BLaER1 treated with 17β-estradiol and CSF1 and Interleukin-3, amounts not matched to agents 10 nM and 100 nM (cell line): ENCODE results near the gene SRRM3.

Experiments used
- H3K27ac ChIP-seq, 11 experiments: shearing (Covaris generic); formaldehyde crosslinking; 2 replicates each; pipeline ENCODE4 v1.8.1; 2022
- H3K27me3 ChIP-seq, 11 experiments: shearing (Covaris generic); formaldehyde crosslinking; 2 replicates each; pipeline ENCODE4 v1.8.1; 2022
- H3K36me3 ChIP-seq, 11 experiments: shearing (Covaris generic); formaldehyde crosslinking; 2 replicates each; pipeline ENCODE4 v1.8.1; 2022
- H3K4me1 ChIP-seq, 10 experiments: shearing (Covaris generic); formaldehyde crosslinking; 2 replicates each; pipeline ENCODE4 v1.8.1; 2022
- H3K4me2 ChIP-seq, 11 experiments: shearing (Covaris generic); formaldehyde crosslinking; 2 replicates each; pipeline ENCODE4 v1.8.1; 2022
- H3K4me3 ChIP-seq, 10 experiments: shearing (Covaris generic); formaldehyde crosslinking; 2 replicates each; pipeline ENCODE4 v1.8.1; 2022
- H3K9ac ChIP-seq, 11 experiments: shearing (Covaris generic); formaldehyde crosslinking; 2 replicates each; pipeline ENCODE4 v1.8.1; 2022
- H3K9me3 ChIP-seq, 11 experiments: shearing (Covaris generic); formaldehyde crosslinking; replicated peaks in 1 of 11; 2 replicates each; pipeline ENCODE4 v1.8.1; 2022
- H4K20me1 ChIP-seq, 11 experiments: shearing (Covaris generic); formaldehyde crosslinking; 2 replicates each; pipeline ENCODE4 v1.8.1; 2022
- Cebpa-rat ChIP-seq, 11 experiments: shearing (Covaris generic); IDR thresholded peaks; 2 replicates each; pipeline ENCODE4 v1.8.1; 2022

The SRRM3 gene

DNA sequence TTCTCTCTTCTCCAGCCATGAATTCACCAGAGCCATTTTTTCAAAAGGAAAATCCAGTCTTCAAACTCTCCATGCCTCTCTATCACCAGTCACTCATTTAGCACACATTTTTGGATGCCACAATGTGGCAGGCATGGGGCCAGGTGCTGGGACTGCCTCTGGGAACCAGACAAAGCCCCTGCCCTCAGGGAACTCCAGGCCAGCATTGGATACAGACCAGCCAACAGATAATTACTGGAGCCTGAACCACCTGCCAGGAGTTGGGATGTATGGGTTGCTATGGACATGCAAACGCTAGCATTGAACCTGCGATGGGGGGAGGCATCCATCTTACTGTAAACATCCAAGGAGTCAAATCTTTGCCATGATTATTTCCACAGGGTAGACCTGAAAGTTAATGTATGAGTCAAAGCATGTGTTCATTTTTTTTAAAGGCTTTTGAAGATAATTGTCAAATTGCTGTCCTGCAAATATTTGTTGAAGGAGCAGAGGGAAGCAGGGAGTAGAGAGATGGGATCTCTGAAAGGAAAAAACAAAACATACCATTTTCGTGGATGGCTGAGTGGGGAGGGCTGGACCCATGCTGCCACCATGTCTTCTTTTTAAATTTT, 43.2 kb downstream of the SRRM3 start:
- Histone ChIP-seq H3K27ac (no peak overlapping the region), H3K4me3 (no peak overlapping the region), H3K4me1 (no peaks in the 10 kb centered on the region), H3K9me3 (no peaks in the 10 kb centered on the region; a peak in 1 of 22 replicates), H3K27me3 (no peaks in the 10 kb centered on the region), H3K9ac (no peak overlapping the region), H3K4me2 (no peak overlapping the region), H3K36me3 (no peaks in the 10 kb centered on the region), H4K20me1 (no peaks in the 10 kb centered on the region)
- TF ChIP-seq Cebpa-rat (IDR thresholded peaks at IDR 0.05): no peak

DNA sequence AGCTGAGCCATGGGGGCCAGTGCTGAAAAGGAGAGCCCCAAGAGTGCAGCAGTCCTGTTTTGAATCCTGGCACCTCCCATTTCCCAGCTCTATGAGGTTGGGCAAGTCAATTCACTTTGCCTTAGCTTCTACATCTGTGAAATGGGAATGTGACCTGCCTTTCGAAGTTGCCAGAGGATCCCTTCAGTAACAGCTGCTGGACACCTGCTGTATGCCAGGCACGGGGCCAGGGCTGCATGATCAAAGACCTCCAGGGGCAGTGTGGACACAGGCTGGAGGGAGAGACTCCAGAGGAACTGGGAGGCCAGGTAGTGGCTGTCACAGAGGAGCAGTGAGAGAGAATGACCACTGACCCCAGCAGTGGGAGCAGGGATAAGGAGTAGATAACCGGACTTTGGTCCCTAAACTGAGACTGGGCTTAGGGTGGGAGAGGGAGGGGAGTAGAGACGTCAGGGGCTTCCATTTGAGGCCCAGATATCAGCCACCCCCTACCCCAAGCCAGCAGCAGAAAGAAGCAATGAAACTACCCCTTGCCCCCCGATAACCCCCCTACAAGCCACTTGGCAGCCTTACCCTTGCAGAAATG, 45.2 kb downstream of the SRRM3 start:
- Histone ChIP-seq H3K27ac (no peak overlapping the region), H3K9ac (no peak overlapping the region), H3K4me3 (no peak overlapping the region), H3K4me1 (no peaks in the 10 kb centered on the region), H3K36me3 (no peaks in the 10 kb centered on the region), H3K9me3 (no peaks in the 10 kb centered on the region; a peak in 1 of 22 replicates), H4K20me1 (no peaks in the 10 kb centered on the region), H3K4me2 (no peak overlapping the region), H3K27me3 (no peaks in the 10 kb centered on the region)
- TF ChIP-seq Cebpa-rat (IDR thresholded peaks at IDR 0.05): no peak

DNA sequence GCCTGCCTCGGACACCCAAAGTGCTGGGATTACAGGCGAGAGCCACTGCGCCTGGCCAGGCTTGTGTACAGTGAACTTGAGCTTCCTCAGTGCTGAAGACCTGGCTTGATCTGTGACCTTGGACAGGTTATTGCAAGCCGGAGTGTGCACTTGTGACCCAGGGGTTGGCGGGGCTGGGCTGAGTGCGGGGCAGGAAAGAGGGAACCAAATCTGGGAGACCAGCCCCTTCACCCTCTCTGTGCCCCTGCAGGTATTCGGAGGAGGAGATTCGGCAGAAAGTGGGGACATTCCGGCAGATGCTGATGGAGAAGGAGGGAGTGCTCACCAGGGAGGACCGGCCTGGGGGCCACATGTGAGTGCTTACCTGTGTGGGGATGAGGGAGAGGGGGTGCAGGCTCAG, 46.2 kb downstream of the SRRM3 start:
- Histone ChIP-seq H3K27ac (no peak overlapping the region), H3K9ac (no peak overlapping the region), H3K4me2 (no peak overlapping the region), H3K9me3 (no peaks in the 10 kb centered on the region), H3K4me1 (no peaks in the 10 kb centered on the region), H4K20me1 (no peaks in the 10 kb centered on the region), H3K27me3 (no peaks in the 10 kb centered on the region), H3K4me3 (no peak overlapping the region), H3K36me3 (no peaks in the 10 kb centered on the region)
- TF ChIP-seq Cebpa-rat (IDR thresholded peaks at IDR 0.05): no peak

DNA sequence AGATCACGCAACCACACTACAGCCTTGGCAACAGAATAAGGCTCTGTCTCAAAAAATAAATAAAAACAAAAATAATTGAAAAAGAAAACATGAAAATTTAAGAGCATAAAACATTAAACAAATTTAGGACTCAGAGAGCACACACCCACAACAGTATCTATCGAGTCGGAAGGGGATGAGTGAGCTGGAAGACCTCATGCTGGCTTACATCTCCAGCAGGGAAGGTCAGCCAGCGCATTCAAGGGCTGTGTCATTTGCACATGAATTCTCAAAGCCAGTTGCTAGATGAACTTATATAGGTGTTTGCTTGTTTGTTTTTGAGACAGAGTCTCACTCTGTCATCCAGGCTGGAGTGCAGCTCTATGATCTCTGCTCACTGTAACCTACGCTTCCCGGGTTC, 50.3 kb downstream of the SRRM3 start:
- H3K9ac ChIP-seq: no peak overlapping the region
- H3K27me3 ChIP-seq: no peaks in the 10 kb centered on the region
- H3K9me3 ChIP-seq: no peaks in the 10 kb centered on the region
- peaks cover 0 to 4% (median 0%) of the 10 kb centered on the region in 11 experiments; a peak in 1 of 22 replicates for H4K20me1 ChIP-seq
- no peaks in the 10 kb centered on the region for H3K36me3 ChIP-seq
- TF ChIP-seq Cebpa-rat (IDR thresholded peaks at IDR 0.05): no peak
- no peak overlapping the region for H3K27ac ChIP-seq
- H3K4me2 ChIP-seq: no peak overlapping the region
- H3K4me1 ChIP-seq: peaks cover 0 to 11% (median 0%) of the 10 kb centered on the region in 10 experiments; a peak in 5 of 20 replicates
- H3K4me3 ChIP-seq: no peak overlapping the region

DNA sequence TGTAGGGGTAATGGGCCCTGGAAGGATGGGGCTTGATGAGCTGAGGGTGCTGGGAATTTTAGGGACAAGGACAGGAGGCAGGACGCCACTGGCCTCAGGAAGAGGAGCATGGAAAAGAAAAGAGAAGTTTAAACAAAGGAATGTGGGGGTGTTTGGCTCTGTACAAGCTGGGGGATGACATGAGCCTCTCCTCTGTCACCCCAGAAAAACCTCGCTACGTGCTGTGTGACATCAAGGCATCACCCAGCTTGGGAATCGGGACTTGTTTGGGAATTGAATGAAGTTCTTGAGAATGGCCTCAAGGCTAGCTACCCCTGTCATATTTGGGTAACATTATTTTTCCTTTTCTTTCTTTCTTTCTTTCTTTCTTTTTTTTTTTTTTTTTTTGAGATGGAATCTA, 53.1 kb downstream of the SRRM3 start:
- Histone ChIP-seq H3K36me3 (no peaks in the 10 kb centered on the region), H3K4me3 (no peak overlapping the region), H3K9ac (no peak overlapping the region), H3K27me3 (peaks cover 9 to 18% (median 12%) of the 10 kb centered on the region in 11 experiments), H3K4me1 (peaks cover 0 to 14% (median 5%) of the 10 kb centered on the region in 10 experiments; a peak in 8 of 20 replicates), H3K9me3 (no peaks in the 10 kb centered on the region), H4K20me1 (peaks cover 0 to 4% (median 0%) of the 10 kb centered on the region in 11 experiments; a peak in 1 of 22 replicates), H3K4me2 (no peak overlapping the region), H3K27ac (no peak overlapping the region)
- no peak for TF ChIP-seq Cebpa-rat (IDR thresholded peaks at IDR 0.05)

DNA sequence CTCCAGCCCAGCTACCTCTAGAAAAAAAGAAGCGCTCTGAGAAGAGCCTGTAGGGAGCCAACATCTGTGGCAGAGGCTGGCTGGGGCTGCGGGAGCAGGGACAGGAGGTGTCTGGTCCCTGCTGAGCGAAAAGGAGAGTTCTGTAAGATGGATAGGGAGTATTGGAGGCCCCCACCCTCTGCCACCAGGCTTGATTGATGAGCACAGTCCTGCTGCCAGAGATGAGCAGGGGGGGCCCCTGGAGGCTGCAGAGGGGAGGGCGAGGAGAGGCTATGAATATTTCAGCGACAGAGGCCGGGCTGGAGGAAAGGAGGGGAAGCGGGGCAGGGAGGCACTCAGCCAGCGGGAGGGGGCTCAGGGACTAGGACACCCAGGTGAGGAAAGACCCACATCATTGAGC, 56.3 kb downstream of the SRRM3 start:
- Histone ChIP-seq H3K27ac (no peak overlapping the region), H3K4me2 (no peak overlapping the region), H3K4me3 (no peak overlapping the region), H3K36me3 (no peaks in the 10 kb centered on the region), H4K20me1 (peaks cover 0 to 4% (median 0%) of the 10 kb centered on the region in 11 experiments; a peak in 1 of 22 replicates), H3K4me1 (peaks cover 0 to 34% (median 14%) of the 10 kb centered on the region in 10 experiments; a peak in 12 of 20 replicates), H3K9ac (no peak overlapping the region), H3K9me3 (no peaks in the 10 kb centered on the region), H3K27me3 (peaks cover 11 to 19% (median 14%) of the 10 kb centered on the region in 11 experiments)
- no peak for TF ChIP-seq Cebpa-rat (IDR thresholded peaks at IDR 0.05)

DNA sequence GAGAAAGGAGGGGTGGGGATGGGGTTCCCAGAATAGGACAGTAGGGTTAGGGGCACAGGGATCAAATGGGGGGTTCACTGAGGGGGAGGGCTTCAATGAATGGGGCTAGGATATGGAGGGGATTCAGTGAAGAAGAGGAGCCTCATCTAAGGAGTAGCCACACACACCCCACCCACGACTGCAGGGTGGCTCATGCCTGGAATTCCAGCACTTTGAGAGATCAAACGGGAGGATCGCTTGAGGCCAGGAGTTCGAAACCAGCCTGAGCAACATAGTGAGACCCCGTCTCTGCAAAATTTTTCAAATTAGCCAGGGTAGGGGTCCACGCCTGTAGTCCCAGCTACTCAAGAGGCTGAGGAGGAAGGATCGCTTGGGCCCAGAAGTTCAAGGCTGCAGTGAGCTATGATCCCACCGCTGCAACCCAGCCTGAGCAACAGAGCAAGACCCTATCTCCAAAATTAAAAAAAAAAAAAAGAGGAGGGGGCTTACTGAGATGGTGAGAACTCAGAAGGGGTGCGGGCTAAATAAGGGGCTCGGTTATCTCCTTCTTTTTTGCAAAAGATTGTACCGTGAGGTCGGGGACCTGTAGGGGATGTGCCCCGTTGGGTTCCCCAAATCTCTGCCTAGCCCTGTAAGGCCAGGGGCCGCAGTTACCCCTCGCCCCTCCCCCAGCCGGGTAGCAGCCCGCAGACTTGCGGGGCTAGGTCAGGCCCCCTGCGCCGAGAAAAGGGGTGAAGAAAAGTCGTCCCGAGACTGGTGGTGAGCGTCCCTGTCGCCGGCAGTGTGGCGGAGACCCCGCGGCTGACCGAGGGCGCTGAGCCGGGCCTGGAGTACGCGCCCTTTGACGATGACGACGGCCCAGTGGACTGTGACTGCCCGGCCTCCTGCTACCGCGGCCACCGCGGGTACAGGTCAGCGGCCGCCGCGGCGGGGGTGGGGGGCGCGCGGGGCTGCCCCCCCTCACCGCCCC, 57.7 kb downstream of the SRRM3 start:
- peaks cover 11 to 19% (median 14%) of the 10 kb centered on the region in 11 experiments for H3K27me3 ChIP-seq
- H4K20me1 ChIP-seq: peaks cover 0 to 4% (median 0%) of the 10 kb centered on the region in 11 experiments; a peak in 1 of 22 replicates
- no peak for TF ChIP-seq Cebpa-rat (IDR thresholded peaks at IDR 0.05)
- peaks cover 0 to 43% (median 23%) of the 10 kb centered on the region in 10 experiments; a peak in 12 of 20 replicates for H3K4me1 ChIP-seq
- H3K9ac ChIP-seq: peak overlapping the region in 7 of 11 experiments; percentile 15 to 67 (median 52); a peak in 10 of 22 replicates
- H3K27ac ChIP-seq: no peak overlapping the region
- H3K9me3 ChIP-seq: no peaks in the 10 kb centered on the region
- H3K4me2 ChIP-seq: peak overlapping the region; percentile 75 to 94 (median 86)
- peak overlapping the region; percentile 24 to 65 (median 54); a peak in 16 of 20 replicates for H3K4me3 ChIP-seq
- H3K36me3 ChIP-seq: no peaks in the 10 kb centered on the region

DNA sequence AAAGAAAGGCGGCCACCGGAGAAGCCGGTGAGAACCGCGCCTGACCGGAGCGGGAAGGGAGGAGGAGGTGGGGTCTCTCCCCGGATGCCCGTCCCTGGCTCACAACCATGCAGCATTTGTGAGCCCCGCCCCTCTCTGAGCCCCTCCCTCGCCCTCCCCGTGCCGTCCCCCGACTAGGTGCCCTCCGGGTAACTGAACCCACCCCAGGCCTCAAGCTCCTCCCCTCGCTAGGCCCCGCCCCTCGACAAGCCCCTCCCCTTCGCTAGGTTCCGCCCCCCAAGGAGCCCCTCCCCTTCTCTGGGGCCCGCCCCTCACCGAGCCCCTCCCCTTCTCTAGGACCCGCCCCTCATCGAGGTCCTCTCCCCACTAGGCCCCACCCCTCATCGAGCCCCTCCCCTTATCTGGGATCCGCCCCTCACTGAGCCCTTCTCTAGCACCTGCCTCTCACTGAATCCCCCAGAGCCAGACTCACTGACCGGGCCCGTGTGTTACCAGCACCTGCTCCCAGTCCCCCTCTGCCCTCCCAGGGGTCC, 58.5 kb downstream of the SRRM3 start:
- peaks cover 0 to 43% (median 24%) of the 10 kb centered on the region in 10 experiments; a peak in 12 of 20 replicates for H3K4me1 ChIP-seq
- no peaks in the 10 kb centered on the region for H3K36me3 ChIP-seq
- peaks cover 11 to 19% (median 14%) of the 10 kb centered on the region in 11 experiments for H3K27me3 ChIP-seq
- peak overlapping the region; percentile 24 to 65 (median 54); a peak in 12 of 20 replicates for H3K4me3 ChIP-seq
- H3K4me2 ChIP-seq: peak overlapping the region; percentile 75 to 94 (median 86); a peak in 16 of 22 replicates
- TF ChIP-seq Cebpa-rat (IDR thresholded peaks at IDR 0.05): no peak
- peaks cover 0 to 4% (median 0%) of the 10 kb centered on the region in 11 experiments; a peak in 1 of 22 replicates for H4K20me1 ChIP-seq
- no peak overlapping the region for H3K27ac ChIP-seq
- H3K9me3 ChIP-seq: no peaks in the 10 kb centered on the region
- H3K9ac ChIP-seq: peak overlapping the region in 2 of 11 experiments; percentile 52 to 61; a peak in 3 of 22 replicates
